GM18526 (cell line): Measurements from ENCODE around the gene CPB1.

ENCODE experiments used
- POLR2A ChIP-seq: IDR thresholded peaks from 3 replicates; pipeline ENCODE4 v1.6.1; 2011; ENCODE audit not compliant: insufficient read length; ENCODE audit errors: extremely low read depth

Gene CPB1

DNA sequence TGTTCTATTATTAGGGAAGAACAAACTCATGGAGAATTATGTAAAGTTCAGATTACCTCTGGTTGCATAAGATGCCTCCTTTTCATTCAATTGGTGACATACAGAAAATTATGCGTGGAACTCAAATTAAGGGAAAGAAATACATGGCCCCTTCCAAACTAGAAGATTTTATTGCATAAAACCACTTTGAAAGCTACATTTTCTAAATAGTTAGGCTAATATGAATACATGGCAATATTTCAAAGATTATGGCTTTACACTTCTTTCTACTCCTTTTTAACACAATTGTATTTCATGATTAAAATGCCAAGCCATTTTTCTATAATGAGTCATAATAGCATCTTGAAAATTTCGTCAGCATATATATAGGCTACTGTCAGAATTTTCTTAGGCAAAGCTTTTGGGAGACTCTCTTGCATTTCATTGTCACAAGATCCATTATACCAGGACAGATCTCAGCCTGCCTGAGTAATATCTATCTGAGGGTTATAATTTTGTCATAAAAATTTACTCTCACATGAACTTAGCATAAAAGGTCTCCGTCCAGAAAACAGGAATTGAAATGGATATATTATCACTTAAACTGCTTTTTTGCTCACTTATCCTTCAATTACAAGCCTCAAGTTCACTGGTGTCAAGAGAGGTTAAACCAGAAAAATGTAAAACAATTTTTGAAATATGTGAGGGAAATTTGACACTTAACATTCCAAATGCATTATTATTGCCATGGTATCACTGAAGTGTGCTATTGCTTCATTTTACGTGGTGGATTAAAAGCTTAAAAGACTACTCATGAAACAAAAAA lies 74.6 kb downstream of the CPB1 start:
- TF ChIP-seq POLR2A, result no peak

- TF ChIP-seq POLR2A, result no peak
Observed at GRCh38 chr3:148903022-148903442, 75.4 kb downstream of the CPB1 start.

GRCh38 chr3:148903941-148904340 lies 76.3 kb downstream of the CPB1 start:
- no peak for TF ChIP-seq POLR2A

- no peak for TF ChIP-seq POLR2A
Observed at GRCh38 chr3:148906667-148907066, 79.1 kb downstream of the CPB1 start.
